ENCODE results near the gene GNMT.
A peak's percentile ranks its signal among the peaks of the same experiment; 100 is the strongest.

Gene GNMT

DNA sequence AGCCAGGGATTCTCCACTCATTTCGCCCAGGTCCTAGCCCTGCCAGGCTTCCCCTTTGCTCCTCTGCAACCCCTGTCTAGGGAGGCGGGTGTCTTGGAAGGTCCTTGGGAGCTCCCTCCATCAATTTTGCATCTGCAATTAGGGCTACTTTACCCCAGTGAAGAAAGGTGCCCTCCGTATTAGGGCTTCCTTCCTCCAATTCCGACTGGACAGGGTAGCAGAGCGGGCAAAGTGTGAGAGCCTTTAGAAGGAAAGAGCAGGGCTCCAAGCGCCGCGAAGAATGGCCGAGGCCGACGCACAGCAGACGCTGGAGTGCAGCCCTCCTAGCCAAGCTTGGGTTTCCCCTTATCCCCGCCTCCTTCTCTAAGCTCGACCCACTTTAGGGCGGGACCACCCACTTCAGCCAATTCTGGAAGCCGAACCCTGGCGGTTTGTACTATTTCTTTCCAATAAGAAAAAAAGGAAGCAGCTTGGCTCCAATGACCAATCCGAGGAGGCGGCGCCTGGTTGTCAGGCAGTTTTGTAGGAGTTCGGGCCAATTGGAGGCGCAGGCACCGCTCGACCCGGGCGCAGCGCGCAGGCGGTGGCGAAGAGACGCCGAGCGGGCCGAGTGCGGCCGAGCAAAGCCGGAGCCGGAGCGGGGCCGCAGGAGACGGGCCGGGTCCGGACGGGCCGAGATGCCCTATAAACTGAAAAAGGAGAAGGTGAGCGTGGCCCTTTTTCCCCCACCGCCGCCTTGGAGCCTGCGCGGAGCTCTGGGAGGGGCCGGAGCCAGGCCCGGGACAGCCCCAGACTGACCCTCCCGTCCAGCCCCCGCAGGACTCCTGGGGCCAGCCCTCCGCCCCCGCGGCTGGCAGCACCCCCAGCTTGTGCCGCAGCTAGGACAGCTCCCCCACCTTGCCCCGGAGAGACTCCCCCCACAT lies 23.7 kb downstream of the GNMT start, which contains the start of gene PPP2R5D:
PPP2R5D (plus strand) TSS at position 570 of the 923 bp plus-strand sequence; CDS start at position 678, 108 bp downstream.
- Histone ChIP-seq H3K9me3 (ENCODE audit: control insufficient read depth, insufficient read depth, low read length) (no peaks in the 10 kb centered on the region), H3K36me3 (ENCODE audit: control insufficient read depth, low read length) (peaks cover 3% of the 10 kb centered on the region; the same call in 1 of the 2 replicates), H4K20me1 (ENCODE audit: control insufficient read depth, insufficient read depth, low read depth, low read length) (no peaks in the 10 kb centered on the region), H3F3A (ENCODE audit: control insufficient read depth, insufficient read depth) (peaks cover 4% of the 10 kb centered on the region; the same call in 1 of the 2 replicates), H3K4me3 (ENCODE audit: low read length) (peak within 1 kb of the TSS; percentile 89), H3K27me3 (ENCODE audit: control insufficient read depth, low read length) (no peaks in the 10 kb centered on the region), H3K27ac (ENCODE audit: low read depth, low read length) (peak within 1 kb of the TSS; percentile 22; the same call in 1 of the 2 replicates), H3K9me2 (replicated peaks; ENCODE audit: control insufficient read depth, low read length) (no peaks in the 10 kb centered on the region), H3K79me2 (ENCODE audit: control insufficient read depth, low read length) (peaks cover 37% of the 10 kb centered on the region), H3K4me2 (ENCODE audit: low read length) (peak within 1 kb of the TSS; percentile 99), H3K4me1 (ENCODE audit: control insufficient read depth, low read length) (peaks cover 31% of the 10 kb centered on the region)
- TF ChIP-seq EZH2phosphoT487 (IDR thresholded peaks at IDR 0.05; ENCODE audit: borderline replicate concordance, low read length) = no peak
- TF ChIP-seq, protein P1, sequence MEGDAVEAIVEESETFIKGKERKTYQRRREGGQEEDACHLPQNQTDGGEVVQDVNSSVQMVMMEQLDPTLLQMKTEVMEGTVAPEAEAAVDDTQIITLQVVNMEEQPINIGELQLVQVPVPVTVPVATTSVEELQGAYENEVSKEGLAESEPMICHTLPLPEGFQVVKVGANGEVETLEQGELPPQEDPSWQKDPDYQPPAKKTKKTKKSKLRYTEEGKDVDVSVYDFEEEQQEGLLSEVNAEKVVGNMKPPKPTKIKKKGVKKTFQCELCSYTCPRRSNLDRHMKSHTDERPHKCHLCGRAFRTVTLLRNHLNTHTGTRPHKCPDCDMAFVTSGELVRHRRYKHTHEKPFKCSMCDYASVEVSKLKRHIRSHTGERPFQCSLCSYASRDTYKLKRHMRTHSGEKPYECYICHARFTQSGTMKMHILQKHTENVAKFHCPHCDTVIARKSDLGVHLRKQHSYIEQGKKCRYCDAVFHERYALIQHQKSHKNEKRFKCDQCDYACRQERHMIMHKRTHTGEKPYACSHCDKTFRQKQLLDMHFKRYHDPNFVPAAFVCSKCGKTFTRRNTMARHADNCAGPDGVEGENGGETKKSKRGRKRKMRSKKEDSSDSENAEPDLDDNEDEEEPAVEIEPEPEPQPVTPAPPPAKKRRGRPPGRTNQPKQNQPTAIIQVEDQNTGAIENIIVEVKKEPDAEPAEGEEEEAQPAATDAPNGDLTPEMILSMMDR (IDR thresholded peaks at IDR 0.05; ENCODE audit: low read depth, low read length, poor library complexity, severe bottlenecking) = no peak

DNA sequence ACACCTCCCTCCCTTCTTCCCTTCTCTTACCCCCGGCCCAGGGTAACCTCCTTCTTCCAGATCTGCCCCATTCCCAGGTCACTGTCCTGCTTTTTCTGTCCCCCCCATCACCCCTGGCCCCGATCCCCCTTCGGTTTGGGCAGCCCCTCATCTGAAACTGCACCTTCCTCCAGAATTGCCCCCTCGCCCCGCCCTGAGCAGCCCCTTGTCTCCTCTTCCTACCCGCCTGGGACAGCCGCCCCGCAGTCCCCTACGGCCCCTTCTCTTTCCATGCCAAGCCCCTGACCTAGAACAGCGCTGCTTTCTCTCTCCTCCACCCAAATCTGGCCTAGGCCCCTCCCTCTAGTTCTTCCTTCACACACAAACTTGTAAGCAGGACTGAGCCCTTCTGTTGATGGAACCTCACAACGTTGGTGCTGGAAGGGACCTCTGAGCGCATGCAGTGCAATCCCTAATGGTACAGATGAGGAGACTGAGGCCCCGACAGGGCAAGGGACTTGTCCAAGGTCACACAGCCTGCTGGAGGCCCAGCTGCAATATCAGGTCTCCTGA lies 24.4 kb downstream of the GNMT start:
- TF ChIP-seq EZH2phosphoT487 (IDR thresholded peaks at IDR 0.05; ENCODE audit: borderline replicate concordance, low read length) = no peak
- TF ChIP-seq, protein P1 (IDR thresholded peaks at IDR 0.05; ENCODE audit: low read depth, low read length, poor library complexity, severe bottlenecking) = no peak
- Histone ChIP-seq H3K4me2 (ENCODE audit: low read length) (peak overlapping the region; percentile 89), H3K9me3 (ENCODE audit: control insufficient read depth, insufficient read depth, low read length) (no peaks in the 10 kb centered on the region), H3K27me3 (ENCODE audit: control insufficient read depth, low read length) (no peaks in the 10 kb centered on the region), H3K4me3 (ENCODE audit: low read length) (peak overlapping the region; percentile 89), H3K9me2 (replicated peaks; ENCODE audit: control insufficient read depth, low read length) (no peaks in the 10 kb centered on the region), H3K79me2 (ENCODE audit: control insufficient read depth, low read length) (peaks cover 29% of the 10 kb centered on the region), H3K4me1 (ENCODE audit: control insufficient read depth, low read length) (peaks cover 24% of the 10 kb centered on the region), H4K20me1 (ENCODE audit: control insufficient read depth, insufficient read depth, low read depth, low read length) (no peaks in the 10 kb centered on the region), H3F3A (ENCODE audit: control insufficient read depth, insufficient read depth) (peaks cover 4% of the 10 kb centered on the region; the same call in 1 of the 2 replicates), H3K27ac (ENCODE audit: low read depth, low read length) (peak overlapping the region; percentile 22; the same call in 1 of the 2 replicates), H3K36me3 (ENCODE audit: control insufficient read depth, low read length) (peaks cover 10% of the 10 kb centered on the region)

DNA sequence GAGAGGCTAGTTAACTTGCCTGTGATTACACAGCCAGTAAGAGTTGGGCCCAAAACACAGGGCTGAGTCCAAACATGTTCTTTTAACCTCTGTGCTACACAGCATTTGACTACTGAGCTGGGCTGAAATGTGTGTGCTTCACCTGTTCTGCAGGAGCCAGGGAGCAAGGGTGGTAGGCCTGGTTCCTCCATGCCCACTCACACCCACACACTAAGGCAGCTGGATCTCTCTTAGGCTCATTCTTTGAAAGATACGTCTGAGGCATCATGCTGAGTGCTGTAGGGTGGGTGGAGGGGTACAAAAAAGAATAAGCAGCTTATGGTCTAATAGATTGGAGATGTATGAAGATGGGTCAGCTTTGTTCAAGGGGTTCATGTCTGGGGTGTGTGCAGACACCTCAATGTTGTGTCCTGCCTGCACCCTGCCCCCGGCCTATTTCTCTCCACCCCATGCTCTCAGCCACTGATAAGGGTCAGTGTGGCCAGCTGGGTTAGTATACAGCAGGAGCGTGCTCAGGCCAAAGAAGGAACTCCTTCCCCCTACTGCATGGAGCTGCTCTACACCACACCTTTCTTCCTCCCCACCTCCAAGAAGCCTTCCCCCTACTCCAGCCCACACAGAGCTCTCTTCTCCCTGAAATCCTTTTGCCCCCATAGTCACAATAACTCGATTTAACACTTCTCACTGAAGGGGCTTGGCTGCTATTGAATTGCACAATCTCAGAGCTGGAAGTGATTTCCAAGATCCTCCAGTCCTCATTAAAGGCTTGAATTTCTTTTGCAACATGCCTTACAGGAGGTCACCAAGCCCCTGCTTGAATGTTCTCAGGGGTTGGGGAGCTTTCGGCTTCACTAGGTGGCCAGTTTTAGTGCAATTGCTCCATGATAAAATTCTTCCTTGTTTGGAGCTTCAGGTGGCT lies 27.2 kb downstream of the GNMT start:
- H3K4me2 ChIP-seq (ENCODE audit: low read length) = no peak overlapping the region
- H4K20me1 ChIP-seq (ENCODE audit: control insufficient read depth, insufficient read depth, low read depth, low read length) = no peaks in the 10 kb centered on the region
- H3K4me3 ChIP-seq (ENCODE audit: low read length) = no peak overlapping the region
- no peaks in the 10 kb centered on the region for H3K9me3 ChIP-seq (ENCODE audit: control insufficient read depth, insufficient read depth, low read length)
- H3F3A ChIP-seq (ENCODE audit: control insufficient read depth, insufficient read depth) = no peaks in the 10 kb centered on the region
- H3K36me3 ChIP-seq (ENCODE audit: control insufficient read depth, low read length) = peaks cover 23% of the 10 kb centered on the region
- peaks cover 17% of the 10 kb centered on the region for H3K4me1 ChIP-seq (ENCODE audit: control insufficient read depth, low read length)
- TF ChIP-seq, protein P1 (IDR thresholded peaks at IDR 0.05; ENCODE audit: low read depth, low read length, poor library complexity, severe bottlenecking) = no peak
- no peak for TF ChIP-seq EZH2phosphoT487 (IDR thresholded peaks at IDR 0.05; ENCODE audit: borderline replicate concordance, low read length)
- H3K9me2 ChIP-seq (replicated peaks; ENCODE audit: control insufficient read depth, low read length) = no peaks in the 10 kb centered on the region
- no peak overlapping the region for H3K27ac ChIP-seq (ENCODE audit: low read depth, low read length)
- no peaks in the 10 kb centered on the region for H3K27me3 ChIP-seq (ENCODE audit: control insufficient read depth, low read length)
- peaks cover 29% of the 10 kb centered on the region for H3K79me2 ChIP-seq (ENCODE audit: control insufficient read depth, low read length)
